Measurements from ENCODE around the gene SPRR4.
"Not testable (repeated sequence)": the region's sequence is repeated elsewhere in the genome, so short reads cannot be mapped to it uniquely, and the experiment has no call there.

Gene SPRR4

GRCh38 chr1:152967201-152967600 is 3.2 kb upstream of the SPRR4 start:
- DNase-seq: no peak

GRCh38 chr1:152968248-152968647 is 2.2 kb upstream of the SPRR4 start:
- DNase-seq: no peak

DNA sequence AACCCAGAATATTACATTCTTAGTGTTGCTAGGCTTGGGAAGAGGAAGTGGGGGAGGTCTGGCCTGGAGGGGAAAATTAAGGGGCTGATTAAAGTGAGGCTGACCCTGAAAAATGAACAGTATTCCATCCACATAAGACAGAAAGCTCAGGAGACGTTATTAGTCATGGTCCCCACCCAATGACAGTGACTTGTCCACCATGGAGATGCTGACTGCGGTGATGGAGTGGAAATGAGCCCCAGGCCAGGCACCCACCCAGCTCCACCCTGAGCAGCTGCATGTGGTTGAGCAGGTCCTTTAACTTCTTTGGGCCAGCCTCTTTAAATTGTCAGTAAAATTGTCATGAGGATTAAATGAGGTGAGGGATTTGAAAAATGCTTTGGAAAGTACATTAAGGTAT is 1.4 kb upstream of the SPRR4 start:
- DNase-seq: no peak

- DNase-seq: no peak
These were observed 1.9 kb downstream of the SPRR4 start for GRCh38 chr1:152972196-152972886.

GRCh38 chr1:152976688-152977087 is 6.2 kb downstream of the SPRR4 start:
- DNase-seq: no peak

GRCh38 chr1:152977614-152978013 is 7.2 kb downstream of the SPRR4 start:
- DNase-seq: no peak

- no peak for DNase-seq
These were observed 10.2 kb downstream of the SPRR4 start for GRCh38 chr1:152980676-152981075.

- no peak for DNase-seq
These were observed 10.9 kb downstream of the SPRR4 start for GRCh38 chr1:152981146-152981871.

DNA sequence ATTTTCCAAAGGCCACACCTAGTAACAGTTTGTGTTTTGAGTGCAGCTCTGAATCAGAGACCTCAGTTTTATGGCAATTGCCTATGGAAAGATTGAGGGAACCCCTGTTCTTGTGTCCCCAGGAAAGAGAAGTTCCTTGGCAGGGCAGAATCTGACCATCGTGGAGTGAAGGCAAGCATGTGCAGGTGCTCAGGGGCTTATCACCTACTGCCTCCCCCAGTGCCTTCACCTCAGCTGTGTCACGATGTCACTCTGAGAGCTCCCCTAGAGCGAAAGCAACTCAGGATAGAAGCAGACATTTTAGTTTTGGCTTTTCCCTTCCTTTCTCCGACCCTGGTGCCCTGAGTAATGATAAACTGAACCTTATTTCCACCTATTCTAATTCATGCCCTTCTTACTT is 11.6 kb downstream of the SPRR4 start:
- DNase-seq: no peak

- DNase-seq: no peak
These were observed 12.8 kb downstream of the SPRR4 start for GRCh38 chr1:152983234-152983633.

GRCh38 chr1:152983743-152984142 is 13.3 kb downstream of the SPRR4 start, which contains the start of gene SPRR1A:
TSS of gene SPRR1A (plus strand) at chr1:152984081. CDS start at chr1:152985231, 1,150 bp downstream.
- no peak for DNase-seq

DNA sequence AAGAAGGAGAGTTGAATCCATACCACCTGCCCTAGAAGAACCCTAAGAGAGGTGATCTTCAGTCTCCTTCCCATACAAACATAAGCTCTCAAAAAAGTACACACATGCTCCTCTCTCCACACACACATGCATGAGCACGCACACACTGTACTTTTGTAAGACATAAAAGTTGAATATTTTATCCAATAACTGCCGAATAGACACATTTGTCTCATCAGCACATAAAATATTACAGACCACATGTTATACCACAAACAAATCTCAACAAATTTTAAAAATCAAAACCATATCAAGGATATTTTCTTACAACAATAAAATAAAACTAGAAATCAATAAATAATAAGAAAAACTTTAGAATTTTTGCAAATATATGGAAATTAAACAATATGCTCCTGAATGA is 16.1 kb downstream of the SPRR4 start:
- no peak for DNase-seq

DNA sequence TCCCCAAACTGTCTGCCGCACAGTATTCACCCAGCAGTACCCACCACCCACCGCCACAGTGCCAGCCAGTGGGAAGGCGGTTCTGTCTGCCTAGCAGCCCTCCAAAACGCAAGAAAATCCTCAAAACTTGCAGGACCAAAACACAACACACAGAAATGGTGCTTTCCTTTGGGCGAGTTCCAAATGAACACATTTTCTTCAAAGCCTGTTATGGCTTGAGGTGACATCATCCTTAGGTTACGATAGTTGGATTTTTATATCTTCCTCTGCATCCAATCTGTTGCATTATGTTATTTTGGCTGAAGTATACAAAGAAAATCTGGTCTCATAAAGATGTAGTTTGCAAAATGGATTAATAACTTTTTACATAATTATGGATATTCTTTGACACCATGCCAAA is 22.7 kb downstream of the SPRR4 start:
- no peak for DNase-seq

GRCh38 chr1:152995842-152996241 is 25.4 kb downstream of the SPRR4 start:
- no peak for DNase-seq

DNA sequence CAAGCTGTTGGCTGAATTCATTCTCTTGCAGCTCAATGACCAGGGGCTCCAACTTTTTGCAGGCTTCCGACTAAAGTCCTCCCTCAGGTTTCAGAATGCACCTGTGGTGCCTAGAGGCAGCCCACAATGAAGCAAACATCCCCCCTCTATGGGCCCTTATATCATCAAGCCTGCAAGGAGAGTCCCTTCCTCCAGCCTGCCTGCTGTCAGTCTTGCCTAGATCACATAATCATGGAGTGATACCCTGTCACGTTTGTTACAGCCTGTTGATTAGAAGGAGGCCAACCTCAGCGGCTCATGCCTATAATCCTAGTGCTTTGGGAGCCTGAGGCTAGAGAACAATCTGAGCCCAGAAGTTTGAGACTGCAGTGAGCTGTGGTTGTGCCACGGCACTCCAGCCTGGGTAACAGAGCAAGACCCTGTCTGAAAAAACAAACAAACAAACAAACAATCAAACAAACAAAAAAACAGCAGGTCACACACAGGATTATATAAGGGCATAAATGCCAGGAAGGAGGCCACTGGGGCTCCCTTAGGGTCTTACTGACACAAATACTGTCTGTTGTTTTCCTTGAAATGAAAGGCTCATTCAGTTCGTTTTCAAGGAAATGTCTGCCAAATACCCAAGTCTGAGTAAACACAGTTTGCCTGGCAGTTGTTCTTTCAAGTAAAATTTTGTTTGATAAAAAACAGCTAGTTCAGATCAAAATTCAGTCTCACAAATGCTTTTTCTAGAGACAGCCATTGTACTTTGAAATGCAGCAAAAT is 26.4 kb downstream of the SPRR4 start:
- no peak for DNase-seq

- no peak for DNase-seq
These were observed 27.5 kb downstream of the SPRR4 start for GRCh38 chr1:152997901-152998300.

GRCh38 chr1:152998476-152998875 is 28.0 kb downstream of the SPRR4 start:
- DNase-seq: no peak

- no peak for DNase-seq
These were observed 29.4 kb downstream of the SPRR4 start for GRCh38 chr1:152999818-153000217.

DNA sequence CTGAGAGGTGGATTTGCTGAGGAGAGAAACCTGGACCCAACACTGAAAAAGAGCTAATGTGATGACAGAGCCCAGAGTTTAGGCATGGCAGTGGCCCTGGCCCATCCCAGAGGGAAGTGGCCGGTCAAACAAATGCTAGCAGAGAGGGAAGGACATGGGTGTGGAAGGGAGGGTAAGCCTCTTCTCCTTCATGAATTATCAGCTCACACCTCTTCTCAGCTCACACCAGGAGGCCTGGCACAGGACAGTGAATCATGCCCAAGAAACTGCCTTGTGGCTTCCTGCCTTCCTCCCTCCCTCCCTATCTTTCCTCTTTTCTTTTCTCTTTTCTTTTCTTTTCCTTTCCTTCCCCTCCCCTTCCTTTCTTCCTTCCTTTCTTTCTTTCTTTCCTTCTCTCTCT is 29.8 kb downstream of the SPRR4 start:
- no peak for DNase-seq

GRCh38 chr1:153001382-153001781 is 30.9 kb downstream of the SPRR4 start, which contains the start of gene SPRR3:
TSS of gene SPRR3 (plus strand) at chr1:153001749. CDS start at chr1:153003021, 1,272 bp downstream.
- no peak for DNase-seq

DNA sequence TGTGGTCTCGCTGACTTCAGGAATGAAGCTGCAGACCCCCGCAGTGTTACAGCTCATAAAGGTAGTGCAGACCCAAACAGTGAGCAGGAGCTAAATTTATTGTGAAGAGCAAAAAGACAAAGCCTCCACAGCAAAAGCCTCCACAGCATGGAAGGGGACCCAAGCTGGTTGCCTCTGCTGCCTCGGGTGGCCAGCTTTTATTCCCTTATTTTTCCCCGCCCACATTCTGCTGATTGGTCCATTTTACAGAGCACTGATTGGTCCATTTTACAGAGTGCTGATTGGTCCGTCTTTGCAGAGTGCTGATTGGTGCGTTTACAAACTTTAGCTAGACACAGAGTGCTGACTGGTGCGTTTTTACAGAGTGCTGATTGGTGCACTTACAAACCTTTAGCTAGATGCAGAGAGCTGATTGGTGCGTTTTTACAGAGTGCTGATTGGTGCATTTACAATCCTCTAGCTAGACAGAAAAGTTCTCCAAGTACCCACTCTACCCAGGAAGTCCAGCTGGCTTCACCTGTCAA is 40.8 kb downstream of the SPRR4 start:
- DNase-seq: not testable (repeated sequence)

DNA sequence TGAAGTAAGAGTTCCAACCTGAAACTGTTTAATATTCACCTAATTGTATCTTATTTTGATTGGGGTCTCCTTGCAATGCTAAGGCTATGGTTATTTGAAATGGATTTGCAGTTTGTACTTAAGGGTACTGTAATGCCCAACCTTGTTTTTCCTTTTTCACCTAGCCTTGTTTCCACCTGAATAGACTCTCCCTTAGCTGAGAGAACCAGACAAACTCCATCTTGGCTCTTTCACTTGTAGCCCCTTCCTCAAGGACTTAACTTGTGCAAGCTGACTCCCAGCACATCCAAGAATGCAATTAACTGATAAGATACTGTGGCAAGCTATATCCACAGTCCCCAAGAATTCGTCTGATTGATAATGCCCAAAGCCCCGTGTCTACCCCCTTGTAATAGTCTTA is 51.4 kb downstream of the SPRR4 start:
- DNase-seq: not testable (repeated sequence)
